B cell (primary cell): ENCODE results near the gene TMIGD2. TPM values are rescaled to one million over a fixed set of nuclear protein-coding genes. Genes with fewer than 3 reads are reported as not detected.

Source experiments
- ATAC-seq: fragments of 200-7000 bp; cut with Tn5 transposase; one replicate; pipeline ENCODE4 v1.10.0; 2021; ENCODE audit warnings: low read depth, mild to moderate bottlenecking, moderate number of reproducible peaks, moderate library complexity
- CTCF ChIA-PET: fragments of 350-600 bp; sonication (Branson Sonifier 250); formaldehyde crosslinking; loops from one replicate; lab custom pipeline; 2021; ENCODE audit warnings: antibody characterized with exemption, inconsistent platforms; lab: Charles Lee
- POLR2A ChIA-PET: fragments of 350-600 bp; sonication (Branson Sonifier 250); formaldehyde crosslinking; loops from one replicate; lab custom pipeline; 2021; ENCODE audit warnings: antibody characterized with exemption; lab: Charles Lee
- DNase-seq: peaks from one replicate; pipeline ENCODE4 v3.0.0; 2013
- H2AFZ ChIP-seq: 2 replicates; pipeline ENCODE4 v1.6.1; 2012; ENCODE audit warnings: mild to moderate bottlenecking, low read depth, low read length; ENCODE audit not compliant: insufficient read depth, poor library complexity, severe bottlenecking
- H3K27ac ChIP-seq, 2 donors: 1 replicate in 1 of 2; 2 replicates in 1 of 2; pipeline ENCODE4 v1.5.1; 2012 to 2013; ENCODE audit warnings: low read length in 2 of 2, mild to moderate bottlenecking in 2 of 2, moderate library complexity in 1 of 2
- H3K27me3 ChIP-seq, 4 experiments: fragments of 200-600 bp in 1 of 4; sonication (generic) in 1 of 4; replicated peaks in 1 of 4; 1 replicate in 2 of 4; 2 replicates in 2 of 4; pipeline versions ENCODE4 v1.6.1 to v1.7.0; 2013 to 2016; ENCODE audit warnings: low read length in 3 of 4, mild to moderate bottlenecking in 2 of 4, mixed read lengths in 1 of 4, moderate library complexity in 1 of 4; ENCODE audit not compliant: insufficient read depth in 4 of 4, control insufficient read depth in 3 of 4; ENCODE audit errors: control extremely low read depth in 1 of 4
- H3K36me3 ChIP-seq, 2 experiments: replicated peaks in 1 of 2; 1 replicate in 1 of 2; 2 replicates in 1 of 2; pipeline versions ENCODE4 v1.6.1 to v1.7.1; 2013; ENCODE audit warnings: low read length in 1 of 2; ENCODE audit not compliant: insufficient read depth in 2 of 2, control insufficient read depth in 1 of 2; ENCODE audit errors: control extremely low read depth in 1 of 2, extremely low read depth in 1 of 2
- H3K4me1 ChIP-seq, 2 donors: fragments of 200-600 bp in 1 of 2; sonication (generic) in 1 of 2; 1 replicate in 1 of 2; 2 replicates in 1 of 2; pipeline versions ENCODE4 v1.5.1 to v1.6.1; 2013 to 2017; ENCODE audit warnings: low read length in 2 of 2; ENCODE audit not compliant: control insufficient read depth in 2 of 2, insufficient read depth in 2 of 2
- H3K4me2 ChIP-seq: replicated peaks from 2 replicates; pipeline ENCODE3; 2012; ENCODE audit warnings: mild to moderate bottlenecking, low read depth, low read length; ENCODE audit not compliant: poor library complexity, severe bottlenecking
- H3K4me3 ChIP-seq, 5 experiments: fragments of 200-600 bp in 1 of 5; sonication (generic) in 1 of 5; 1 replicate in 3 of 5; 2 replicates in 2 of 5; pipeline versions ENCODE4 v1.5.1 to v1.7.0; 2011 to 2016; ENCODE audit warnings: low read length in 4 of 5, mild to moderate bottlenecking in 4 of 5, low read depth in 2 of 5, control low read depth in 1 of 5, moderate library complexity in 1 of 5; ENCODE audit not compliant: insufficient read depth in 1 of 5; ENCODE audit errors: control extremely low read depth in 1 of 5, extremely low read depth in 1 of 5
- H3K79me2 ChIP-seq: fragments of 200-600 bp; sonication (generic); one replicate; pipeline ENCODE4 v1.6.0; 2016; ENCODE audit warnings: low read length; ENCODE audit not compliant: control insufficient read depth, insufficient read depth
- H3K9ac ChIP-seq: fragments of 200-600 bp; sonication (generic); 2 replicates; pipeline ENCODE4 v1.6.1; 2017; ENCODE audit warnings: mild to moderate bottlenecking, low read length, moderate library complexity
- H3K9me3 ChIP-seq, 3 donors: one replicate each; pipeline versions ENCODE4 v1.6.1 to v1.7.1; 2013; ENCODE audit warnings: low read length in 2 of 3; ENCODE audit not compliant: control insufficient read depth in 2 of 3, insufficient read depth in 1 of 3; ENCODE audit errors: control extremely low read depth in 1 of 3
- H4K20me1 ChIP-seq: 2 replicates; pipeline ENCODE4 v1.6.0; 2012; ENCODE audit warnings: mild to moderate bottlenecking, low read length; ENCODE audit not compliant: insufficient read depth, control insufficient read depth, poor library complexity, severe bottlenecking
- H3K27ac Mint-ChIP-seq: one replicate; pipeline ENCODE4 v1.8.0; 2021; ENCODE audit warnings: mixed read lengths
- H3K27me3 Mint-ChIP-seq: one replicate; pipeline ENCODE4 v1.8.0; 2021; ENCODE audit warnings: mixed read lengths
- H3K4me1 Mint-ChIP-seq: one replicate; pipeline ENCODE4 v1.8.0; 2021; ENCODE audit warnings: mixed read lengths
- H3K4me3 Mint-ChIP-seq: one replicate; pipeline ENCODE4 v1.8.0; 2021; ENCODE audit warnings: mixed read lengths
- H3K9me3 Mint-ChIP-seq: one replicate; pipeline ENCODE4 v1.8.0; 2022; ENCODE audit warnings: mixed read lengths; ENCODE audit not compliant: insufficient read depth
- EZH2 ChIP-seq: IDR thresholded peaks from 2 replicates; pipeline ENCODE4 v1.6.1; 2012; ENCODE audit warnings: borderline replicate concordance, low read depth, mild to moderate bottlenecking, moderate library complexity, low read length; ENCODE audit not compliant: insufficient read depth, poor library complexity, severe bottlenecking
- WGBS: methylation state at CpG from one replicate; pipeline ENCODE4 v1.1.5; 2013; ENCODE audit warnings: missing lambda C conversion rate; ENCODE audit not compliant: insufficient coverage; 5-methylcytosine and 5-hydroxymethylcytosine counted together
- intact Hi-C: fragments of 100-400 bp; cut with micrococcal nuclease; formaldehyde crosslinking; loops from one replicate; pipeline ENCODE4 v1.10.0; 2022
- polyA plus RNA-seq: library from polyadenylated mRNA; depleted of rRNA; stranded (reverse); fragments of >200 nt; gene quantifications from 2 replicates; pipeline ENCODE4 v1.2.3, GENCODE V29; 2012
- total RNA-seq, 2 donors: library from RNA; stranded (reverse); fragments of 120-200 nt in 1 of 2; gene quantifications; 1 replicate in 1 of 2; 2 replicates in 1 of 2; pipeline versions ENCODE4 v1.2.3 to v1.2.4, GENCODE V29; 2013 to 2022
- TF ChIP-seq, protein P1 (sequence below): fragments of 200-600 bp; IDR thresholded peaks from one replicate; pipeline ENCODE4 v1.8.0; 2022; ENCODE audit warnings: antibody characterized with exemption, mild to moderate bottlenecking

Gene TMIGD2
- total and polyA plus RNA-seq, 2 donors (not counting 1 experiment from before 2014, with no cell fraction given), result 0.24 TPM; not detected in 1

DNA sequence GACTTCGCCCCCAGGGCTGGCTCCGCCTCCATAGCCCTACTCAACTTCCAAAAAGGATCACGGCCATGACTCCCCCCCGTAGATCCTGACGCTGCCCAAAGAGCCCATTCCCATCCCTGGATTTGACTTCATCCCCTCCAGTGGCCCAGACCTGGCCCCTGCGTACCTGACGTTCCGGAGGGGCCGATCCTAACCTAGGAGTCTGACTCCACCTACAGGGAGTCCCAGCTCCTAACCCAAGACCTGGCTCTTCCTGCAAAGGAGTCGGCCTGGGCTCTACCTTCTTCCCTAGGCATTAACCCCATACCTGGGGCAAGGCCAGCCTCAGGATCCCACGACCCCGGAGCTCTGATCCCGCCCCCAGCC, 25.7 kb upstream of the TMIGD2 start:
- no peaks in the 10 kb centered on the region for H3K9me3 Mint-ChIP-seq
- ATAC-seq, result no peak
- peaks cover 0 to 11% (median 0%) of the 10 kb centered on the region in 4 experiments for H3K27me3 ChIP-seq
- POLR2A ChIA-PET, result interaction anchor here (0.6 to 1.0 kb wide), 2 partner anchors 15 to 1939 kb away, joined by 3 to 4 read pairs; partner anchors contain the start of gene MPND
- peak overlapping the region; percentile 76 for H3K4me3 Mint-ChIP-seq
- no peak for TF ChIP-seq EZH2
- TF ChIP-seq, protein P1, sequence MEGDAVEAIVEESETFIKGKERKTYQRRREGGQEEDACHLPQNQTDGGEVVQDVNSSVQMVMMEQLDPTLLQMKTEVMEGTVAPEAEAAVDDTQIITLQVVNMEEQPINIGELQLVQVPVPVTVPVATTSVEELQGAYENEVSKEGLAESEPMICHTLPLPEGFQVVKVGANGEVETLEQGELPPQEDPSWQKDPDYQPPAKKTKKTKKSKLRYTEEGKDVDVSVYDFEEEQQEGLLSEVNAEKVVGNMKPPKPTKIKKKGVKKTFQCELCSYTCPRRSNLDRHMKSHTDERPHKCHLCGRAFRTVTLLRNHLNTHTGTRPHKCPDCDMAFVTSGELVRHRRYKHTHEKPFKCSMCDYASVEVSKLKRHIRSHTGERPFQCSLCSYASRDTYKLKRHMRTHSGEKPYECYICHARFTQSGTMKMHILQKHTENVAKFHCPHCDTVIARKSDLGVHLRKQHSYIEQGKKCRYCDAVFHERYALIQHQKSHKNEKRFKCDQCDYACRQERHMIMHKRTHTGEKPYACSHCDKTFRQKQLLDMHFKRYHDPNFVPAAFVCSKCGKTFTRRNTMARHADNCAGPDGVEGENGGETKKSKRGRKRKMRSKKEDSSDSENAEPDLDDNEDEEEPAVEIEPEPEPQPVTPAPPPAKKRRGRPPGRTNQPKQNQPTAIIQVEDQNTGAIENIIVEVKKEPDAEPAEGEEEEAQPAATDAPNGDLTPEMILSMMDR, result no peak
- no peaks in the 10 kb centered on the region for H4K20me1 ChIP-seq
- CTCF ChIA-PET, result interaction anchor here (0.8 kb wide), 1 partner anchor 15 kb away, joined by 3 read pairs; the partner anchor contains the start of gene MPND
- DNase-seq, result no peak
- no peak overlapping the region for H3K27ac ChIP-seq
- WGBS, result 17% methylated on average over 13 of the region's 13 CpGs
- peaks cover 0 to 32% (median 0%) of the 10 kb centered on the region in 3 donors for H3K9me3 ChIP-seq
- H3K27me3 Mint-ChIP-seq, result no peaks in the 10 kb centered on the region
- peak overlapping the region; percentile 74 for H3K4me2 ChIP-seq
- H3K27ac Mint-ChIP-seq, result no peak overlapping the region
- H3K9ac ChIP-seq, result peak overlapping the region; percentile 32
- intact Hi-C loops, result loop anchor here (1.0 to 5.0 kb wide), 3 partner anchors 14 to 144 kb away; partner anchors contain the start of genes HDGFL2 and SH3GL1
- peak overlapping the region; percentile 69 for H2AFZ ChIP-seq
- H3K4me1 ChIP-seq, result peaks cover 18 to 31% of the 10 kb centered on the region in 2 donors
- no peaks in the 10 kb centered on the region for H3K36me3 ChIP-seq
- peak overlapping the region in 4 of 5 experiments; percentile 35 to 42 (median 38) for H3K4me3 ChIP-seq
- no peaks in the 10 kb centered on the region for H3K79me2 ChIP-seq
- H3K4me1 Mint-ChIP-seq, result peaks cover 28% of the 10 kb centered on the region

GRCh38 chr19:4327252-4327876, 25.2 kb upstream of the TMIGD2 start:
- Histone ChIP-seq H3K4me1 (peaks cover 18 to 31% of the 10 kb centered on the region in 2 donors), H2AFZ (peak overlapping the region; percentile 69), H3K79me2 (no peaks in the 10 kb centered on the region), H3K27me3 (peaks cover 0 to 11% (median 0%) of the 10 kb centered on the region in 4 experiments), H3K9me3 (peaks cover 0 to 37% (median 0%) of the 10 kb centered on the region in 3 donors), H3K9ac (peak overlapping the region; percentile 32), H3K4me2 (peak overlapping the region; percentile 74), H4K20me1 (no peaks in the 10 kb centered on the region), H3K4me3 (peak overlapping the region in 4 of 5 experiments; percentile 35 to 42 (median 38)), H3K36me3 (no peaks in the 10 kb centered on the region), H3K27ac (no peak overlapping the region)
- Mint-ChIP-seq H3K4me1 (peaks cover 28% of the 10 kb centered on the region), H3K9me3 (no peaks in the 10 kb centered on the region), H3K27me3 (no peaks in the 10 kb centered on the region), H3K4me3 (peak overlapping the region; percentile 76), H3K27ac (no peak overlapping the region)
- CTCF ChIA-PET, result interaction anchor here (0.8 kb wide), 1 partner anchor 16 kb away, joined by 3 read pairs; the partner anchor contains the start of gene MPND
- TF ChIP-seq, protein P1, result no peak
- TF ChIP-seq EZH2, result no peak
- DNase-seq (peak; percentile 65), ATAC-seq (no peak)
- POLR2A ChIA-PET, result interaction anchor here (1.0 kb wide), 1 partner anchor 15 kb away, joined by 4 read pairs; the partner anchor contains the start of gene MPND
- intact Hi-C loops, result loop anchor here (5.0 kb wide), 1 partner anchor 145 kb away; the partner anchor contains the start of gene HDGFL2
- WGBS, result 6% methylated on average over 28 of the region's 30 CpGs
